Fibroblast of skin of scalp (primary cell): ENCODE measurements around the gene INHBC.
"Not testable (repeated sequence)": the region's sequence is repeated elsewhere in the genome, so short reads cannot be mapped to it uniquely, and the experiment has no call there.

Experiments
- DNase-seq: peaks from one replicate; pipeline ENCODE4 v3.0.0-alpha.2; 2013

Gene INHBC

DNA sequence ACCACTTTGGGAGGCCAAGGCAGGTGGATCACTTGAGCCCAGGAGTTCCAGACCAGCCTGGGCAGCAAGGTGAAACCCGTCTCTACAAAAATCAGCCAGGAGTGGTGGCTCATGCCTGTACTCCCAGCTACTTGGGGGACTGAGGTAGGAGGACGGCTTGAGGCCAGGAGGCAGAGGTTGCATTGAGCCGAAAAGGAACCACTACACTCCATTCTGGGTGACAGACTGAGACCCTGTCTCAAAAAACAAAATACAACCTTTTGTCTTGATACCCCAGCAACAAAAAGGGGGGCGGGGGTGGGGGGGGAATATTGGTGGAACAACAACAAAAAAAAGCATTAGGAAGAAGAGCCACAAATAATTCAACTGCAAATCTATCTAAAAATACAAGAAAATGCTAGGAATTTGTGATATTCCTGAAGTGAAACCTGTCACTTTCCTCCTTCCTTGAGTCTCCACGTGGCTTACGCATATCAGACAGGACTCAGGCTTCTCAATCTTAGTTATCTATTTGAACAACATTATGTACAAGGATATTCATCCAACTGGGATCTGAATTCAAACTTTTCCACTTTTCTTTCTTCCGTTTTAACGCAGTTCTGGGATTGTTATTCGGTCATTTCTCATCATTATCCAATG is 5.0 kb upstream of the INHBC start:
- DNase-seq, result peak; percentile 6

DNA sequence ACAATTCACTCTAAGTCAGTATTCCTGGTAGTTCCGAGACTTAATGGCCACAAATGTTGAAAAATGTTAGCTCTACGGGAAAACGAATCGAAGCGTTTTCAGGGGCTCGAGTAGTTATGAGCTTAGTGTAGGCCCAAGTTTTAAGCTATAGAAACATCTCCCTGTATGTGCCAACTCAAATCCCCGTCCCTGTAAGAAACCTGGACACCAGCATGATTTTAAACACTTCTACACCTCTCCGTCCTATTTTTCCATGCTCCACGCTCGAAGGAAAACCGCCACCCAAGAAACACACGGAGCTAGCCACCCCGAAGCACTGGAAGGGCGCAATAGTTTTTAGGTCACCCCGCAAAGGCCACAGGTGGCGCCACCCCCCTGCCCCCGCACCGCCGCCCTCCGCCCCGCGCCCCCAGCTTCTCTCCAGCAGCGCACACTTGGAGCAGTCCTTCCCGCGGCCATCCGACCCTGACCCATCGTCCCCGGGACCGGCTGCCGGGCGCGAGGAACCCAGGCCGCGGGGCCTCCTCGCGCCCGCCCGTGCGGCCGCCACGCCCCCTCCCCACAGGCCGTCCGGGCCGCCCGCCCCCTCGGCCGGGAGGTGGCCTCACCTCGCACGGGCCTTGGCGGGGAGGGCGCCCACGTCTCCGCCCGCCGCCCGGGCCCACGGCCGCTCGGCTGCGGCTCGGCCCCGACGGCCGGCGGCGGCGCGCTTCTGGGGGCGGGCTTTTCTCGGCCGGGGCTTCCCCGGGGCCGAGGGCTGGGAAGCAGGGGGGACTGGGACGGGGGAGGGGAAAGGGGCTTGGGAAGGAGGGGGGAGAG is 4.3 kb upstream of the INHBC start:
- DNase-seq, result peak; percentile 12

DNA sequence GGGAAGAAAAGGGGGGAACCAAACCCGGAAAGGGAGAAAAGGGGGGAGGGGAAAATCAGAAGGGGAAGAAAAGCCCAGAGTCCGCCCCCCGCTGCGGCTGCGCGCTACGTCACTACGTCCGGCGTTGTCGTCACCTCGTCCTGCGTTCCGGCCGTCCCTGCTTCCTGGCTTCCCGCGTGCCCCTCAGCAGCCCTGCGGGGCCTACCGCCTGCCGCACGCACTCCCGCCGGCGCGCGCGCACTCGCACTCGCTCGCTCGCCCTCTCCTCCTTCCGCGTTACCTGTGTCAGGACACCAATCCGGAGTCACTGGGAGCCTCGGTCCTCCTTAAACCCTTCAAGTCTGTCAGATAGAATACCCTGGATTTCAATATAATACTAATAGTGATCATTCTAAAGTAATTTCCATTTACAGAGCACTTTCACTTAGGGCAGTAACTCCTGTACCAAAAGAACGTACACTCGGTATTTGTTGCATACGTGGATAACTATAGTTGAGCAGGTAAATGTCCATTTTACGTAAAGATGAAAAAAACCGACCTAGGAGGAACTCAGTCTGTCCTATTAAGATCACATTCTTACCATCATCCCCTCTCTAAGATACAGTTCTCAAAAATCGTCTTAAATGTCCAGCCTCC is 3.5 kb upstream of the INHBC start, which contains the start of gene R3HDM2:
TSS of gene R3HDM2 (minus strand) at position 113 of the 636 bp plus-strand sequence. CDS start 120,615 bp downstream, outside the sequence.
- DNase-seq, result peak; percentile 94

DNA sequence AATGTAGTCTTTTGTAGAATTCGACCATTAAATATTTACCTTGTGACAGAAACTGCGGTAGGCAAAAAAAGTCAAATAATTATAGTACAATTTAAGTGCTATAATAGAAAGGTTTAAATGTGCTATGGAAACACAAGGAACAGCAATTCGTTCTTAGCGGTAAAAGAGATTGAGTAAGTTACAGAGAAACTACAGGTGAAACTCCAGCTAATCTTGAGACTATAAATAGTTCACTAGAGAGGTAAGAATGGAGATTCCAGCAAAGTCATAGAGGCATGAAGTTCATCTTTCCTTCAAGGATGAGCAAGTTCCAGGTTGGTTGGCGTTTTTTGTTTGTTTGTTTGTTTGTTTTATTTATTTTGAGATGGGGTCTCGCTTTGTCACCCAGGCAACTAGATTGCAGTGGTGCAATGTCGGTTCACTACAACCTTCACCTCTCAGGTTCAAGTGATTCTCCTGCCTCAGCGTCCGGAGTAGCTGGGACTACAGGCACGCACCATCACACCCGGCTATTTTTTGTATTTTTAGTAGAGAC is 2.9 kb upstream of the INHBC start:
- no peak for DNase-seq

DNA sequence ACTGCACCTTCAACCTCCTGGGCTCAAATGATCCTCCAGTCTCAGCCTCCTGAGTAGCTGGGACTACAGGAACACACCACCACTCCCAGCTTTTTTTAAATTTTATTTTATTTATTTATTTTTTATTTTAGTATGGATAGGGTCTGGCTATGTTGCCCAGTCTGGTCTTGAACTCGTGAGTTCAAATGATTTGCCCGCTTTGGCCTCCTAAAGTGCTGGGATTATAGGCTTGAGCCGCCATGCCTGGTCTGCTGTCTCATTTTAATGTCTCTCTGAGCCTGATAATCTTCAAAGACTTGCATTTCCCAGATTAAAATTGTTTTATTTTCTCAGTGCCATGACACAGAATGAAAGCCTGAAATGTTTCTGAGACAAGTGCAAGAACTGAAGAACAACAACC is 1.2 kb upstream of the INHBC start:
- no peak for DNase-seq

DNA sequence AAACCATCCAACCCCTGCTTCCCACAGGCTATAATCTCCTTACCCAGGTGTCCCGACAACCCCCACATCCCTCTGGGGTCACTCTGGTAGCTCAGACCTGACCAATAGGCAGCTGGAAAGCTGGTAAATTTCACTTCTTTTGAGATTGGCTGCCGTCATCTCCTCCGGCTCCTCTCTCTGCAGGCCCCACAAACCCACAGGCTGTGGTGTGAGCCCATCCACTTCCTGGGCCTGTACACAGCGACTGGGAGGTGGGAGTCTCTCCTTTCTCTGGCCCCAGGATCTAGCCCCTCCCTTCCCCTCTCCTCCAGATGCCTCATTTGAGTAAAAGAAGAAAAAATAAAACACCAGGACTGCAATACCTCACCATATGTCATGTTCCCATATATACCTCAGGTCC is 709 bp downstream of the INHBC start:
- no peak for DNase-seq

DNA sequence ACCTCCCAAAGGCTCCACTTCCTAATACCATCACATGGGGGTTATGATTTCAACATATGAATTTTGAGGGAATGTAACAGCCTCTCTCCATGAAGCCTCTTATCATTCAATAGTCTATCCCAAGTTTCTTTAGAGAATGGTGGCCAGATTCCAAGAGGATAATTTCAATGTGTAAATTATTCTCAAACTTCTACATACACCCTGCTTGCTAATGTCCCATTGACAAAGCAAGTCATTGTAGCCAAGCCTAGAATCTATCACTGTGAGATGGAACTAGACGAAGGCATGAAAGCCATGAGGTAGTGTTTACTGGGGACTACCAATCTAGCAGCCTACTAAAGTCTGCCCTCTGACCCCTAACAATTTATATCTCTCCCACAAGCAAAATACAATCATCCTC is 3.8 kb downstream of the INHBC start:
- DNase-seq, result no peak

DNA sequence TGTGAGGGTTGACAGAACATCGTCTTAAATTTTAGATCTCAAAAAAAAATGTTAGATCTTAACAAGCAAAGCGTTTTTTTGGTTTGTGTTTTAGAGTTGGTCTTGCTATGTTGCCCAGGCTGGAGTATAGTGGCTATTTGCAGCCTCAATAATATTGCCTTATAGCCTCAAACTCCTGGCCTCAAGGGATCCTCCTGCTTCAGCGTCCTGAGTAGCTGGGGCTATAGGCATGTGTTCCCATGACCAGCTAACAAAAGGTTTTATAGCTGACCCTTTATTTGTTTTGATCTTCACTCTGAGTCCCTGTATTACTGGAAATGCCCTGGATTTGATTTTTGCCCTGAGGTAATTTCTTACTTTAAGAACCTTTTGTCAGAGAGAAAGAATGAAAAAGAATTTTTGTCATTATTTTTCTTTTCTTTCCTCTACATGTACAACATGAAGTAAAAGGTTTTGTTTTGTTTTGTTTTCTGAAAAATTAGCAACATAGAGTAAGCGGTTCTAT is 5.2 kb downstream of the INHBC start:
- no peak for DNase-seq

DNA sequence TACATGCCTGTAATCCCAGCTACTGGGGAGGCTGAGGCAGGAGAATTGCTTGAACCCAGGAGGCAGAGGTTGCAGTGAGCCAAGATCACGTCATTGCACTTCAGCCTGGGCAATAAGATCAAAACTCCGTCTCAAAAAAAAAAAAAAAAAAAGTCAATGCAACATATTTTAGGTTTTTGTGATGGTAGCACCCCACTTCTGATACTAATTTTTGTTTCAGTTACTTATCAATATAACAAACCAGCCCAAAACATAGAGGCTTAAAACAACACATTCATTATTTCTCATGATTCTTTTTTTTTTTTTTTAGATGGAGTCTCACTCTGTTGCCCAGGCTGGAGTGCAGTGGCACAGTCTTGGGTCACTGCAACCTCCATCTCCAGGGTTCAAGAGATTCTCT is 6.8 kb downstream of the INHBC start:
- DNase-seq, result not testable (repeated sequence)

DNA sequence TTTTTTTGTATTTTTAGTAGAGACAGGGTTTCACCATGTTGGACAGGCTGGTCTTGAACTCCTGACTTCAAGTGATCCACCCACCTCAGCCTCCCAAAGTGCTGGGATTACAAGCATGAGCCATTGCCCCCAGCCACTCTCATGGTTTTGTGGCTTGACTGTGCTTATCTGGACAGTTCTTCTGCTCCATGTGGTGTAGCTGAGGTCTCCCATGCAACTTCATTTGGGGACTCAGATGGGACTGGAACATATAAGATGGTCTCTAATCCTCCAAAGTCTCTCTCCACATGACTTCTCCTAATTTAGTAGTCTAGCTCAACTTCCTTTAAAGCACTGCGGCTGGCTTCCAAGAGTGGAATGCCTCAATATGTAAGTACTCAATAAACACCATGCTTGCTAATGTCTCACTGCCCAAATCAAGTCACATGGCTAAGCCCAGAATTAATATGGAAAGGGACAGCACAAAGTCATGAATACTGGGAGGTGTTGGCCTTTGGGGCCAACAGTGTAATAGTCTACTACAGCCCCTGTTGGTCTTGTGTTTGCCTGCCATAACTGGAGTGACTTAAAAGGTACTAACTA is 7.4 kb downstream of the INHBC start:
- DNase-seq, result peak; percentile 31

DNA sequence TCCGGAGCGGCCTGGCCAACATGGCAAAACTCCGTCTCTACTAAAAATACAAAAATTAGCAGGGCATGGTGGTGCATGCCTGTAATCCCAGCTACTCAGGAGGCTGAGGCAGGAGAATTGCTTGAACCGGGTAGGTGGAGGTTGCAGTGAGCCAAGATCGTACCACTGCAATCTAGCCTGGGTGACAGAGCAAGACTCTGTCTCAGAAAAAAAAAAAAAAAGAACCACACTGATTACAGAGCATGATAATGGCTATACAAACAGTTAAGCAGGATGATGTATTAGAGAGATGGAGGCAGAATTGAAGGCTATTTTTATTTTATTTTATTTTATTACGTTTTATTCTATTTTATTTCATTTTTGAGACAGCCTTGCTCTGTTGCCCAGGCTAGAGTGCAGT is 9.8 kb downstream of the INHBC start:
- DNase-seq, result not testable (repeated sequence)

DNA sequence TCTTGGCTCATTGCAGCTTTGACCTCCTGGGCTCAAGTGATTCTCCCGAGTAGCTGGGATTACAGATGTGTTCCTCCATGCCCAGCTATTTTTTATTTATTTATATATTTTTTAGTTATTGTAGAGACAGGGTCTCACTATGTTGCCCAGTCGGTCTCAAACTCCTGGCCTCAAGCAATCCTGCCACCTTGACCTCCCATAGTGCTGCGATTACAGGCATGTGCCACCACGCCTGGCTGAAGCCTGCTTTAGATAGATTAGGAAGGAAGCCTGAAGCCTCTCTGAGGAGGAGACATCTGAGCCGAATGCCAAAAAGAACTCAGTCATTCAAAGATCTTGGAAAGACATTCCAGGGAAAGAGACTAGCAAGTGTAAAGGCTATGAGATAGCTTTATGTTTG is 10.2 kb downstream of the INHBC start:
- no peak for DNase-seq

DNA sequence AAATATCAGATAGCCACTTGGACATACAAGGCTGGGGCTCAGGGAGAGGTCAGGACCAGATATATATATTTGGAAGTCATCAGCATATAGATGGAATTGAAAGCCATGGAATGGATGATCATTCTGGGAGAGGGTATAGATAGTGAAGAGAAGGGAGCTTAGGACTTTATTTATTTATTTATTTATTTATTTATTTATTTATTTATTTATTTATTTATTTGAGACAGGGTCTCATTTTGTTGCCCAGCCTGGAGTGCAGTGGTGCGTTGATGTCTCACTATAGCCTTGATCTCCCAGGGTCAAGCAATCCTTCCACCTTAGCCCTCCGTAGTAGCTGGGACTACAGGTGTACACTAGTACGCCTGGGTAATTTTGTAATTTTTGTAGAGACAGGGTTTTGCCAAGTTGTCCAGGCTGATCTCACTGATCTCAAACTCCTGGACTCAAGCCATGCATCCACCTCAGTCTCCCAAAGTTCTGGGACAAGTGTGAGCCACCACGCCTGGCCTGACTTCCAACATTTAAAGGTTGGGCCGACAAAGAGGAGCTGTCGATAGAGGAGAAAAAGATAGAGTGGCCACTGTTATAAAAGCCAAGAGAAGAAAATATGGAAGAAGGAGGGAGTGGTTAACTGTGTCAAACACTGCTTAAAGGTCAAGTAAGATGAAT is 11.8 kb downstream of the INHBC start:
- no peak for DNase-seq

DNA sequence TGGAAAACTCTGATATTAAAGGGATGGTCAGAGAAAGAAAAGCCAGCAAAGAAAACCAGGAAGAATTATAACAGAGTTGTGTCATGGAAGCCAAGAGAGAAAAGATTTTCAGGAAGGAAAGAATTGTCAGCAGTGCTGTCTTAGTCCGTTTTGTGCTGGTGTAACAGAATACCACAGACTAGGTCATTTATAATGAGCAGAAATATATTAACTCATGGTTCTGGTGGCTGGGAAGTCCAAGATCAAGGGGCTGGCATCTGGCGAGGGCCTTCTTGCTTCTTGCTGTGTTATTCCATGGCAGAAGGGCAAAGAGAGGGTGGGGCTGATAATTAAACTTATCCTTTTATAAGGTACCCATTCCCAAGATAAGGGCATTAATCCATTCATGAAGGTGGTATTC is 14.1 kb downstream of the INHBC start:
- no peak for DNase-seq

DNA sequence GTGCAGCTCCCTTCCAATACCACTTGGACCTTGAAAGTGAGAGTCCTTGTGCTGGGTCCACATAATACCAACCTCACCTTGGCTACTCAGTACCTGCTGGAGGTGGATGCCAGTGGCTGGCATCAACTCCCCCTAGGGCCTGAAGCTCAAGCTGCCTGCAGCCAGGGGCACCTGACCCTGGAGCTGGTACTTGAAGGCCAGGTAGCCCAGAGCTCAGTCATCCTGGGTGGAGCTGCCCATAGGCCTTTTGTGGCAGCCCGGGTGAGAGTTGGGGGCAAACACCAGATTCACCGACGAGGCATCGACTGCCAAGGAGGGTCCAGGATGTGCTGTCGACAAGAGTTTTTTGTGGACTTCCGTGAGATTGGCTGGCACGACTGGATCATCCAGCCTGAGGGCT is 14.8 kb downstream of the INHBC start:
- DNase-seq, result no peak

DNA sequence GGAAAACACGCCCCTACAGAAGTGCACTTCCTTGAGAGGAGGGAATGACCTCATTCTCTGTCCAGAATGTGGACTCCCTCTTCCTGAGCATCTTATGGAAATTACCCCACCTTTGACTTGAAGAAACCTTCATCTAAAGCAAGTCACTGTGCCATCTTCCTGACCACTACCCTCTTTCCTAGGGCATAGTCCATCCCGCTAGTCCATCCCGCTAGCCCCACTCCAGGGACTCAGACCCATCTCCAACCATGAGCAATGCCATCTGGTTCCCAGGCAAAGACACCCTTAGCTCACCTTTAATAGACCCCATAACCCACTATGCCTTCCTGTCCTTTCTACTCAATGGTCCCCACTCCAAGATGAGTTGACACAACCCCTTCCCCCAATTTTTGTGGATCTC is 15.5 kb downstream of the INHBC start:
- DNase-seq, result no peak

DNA sequence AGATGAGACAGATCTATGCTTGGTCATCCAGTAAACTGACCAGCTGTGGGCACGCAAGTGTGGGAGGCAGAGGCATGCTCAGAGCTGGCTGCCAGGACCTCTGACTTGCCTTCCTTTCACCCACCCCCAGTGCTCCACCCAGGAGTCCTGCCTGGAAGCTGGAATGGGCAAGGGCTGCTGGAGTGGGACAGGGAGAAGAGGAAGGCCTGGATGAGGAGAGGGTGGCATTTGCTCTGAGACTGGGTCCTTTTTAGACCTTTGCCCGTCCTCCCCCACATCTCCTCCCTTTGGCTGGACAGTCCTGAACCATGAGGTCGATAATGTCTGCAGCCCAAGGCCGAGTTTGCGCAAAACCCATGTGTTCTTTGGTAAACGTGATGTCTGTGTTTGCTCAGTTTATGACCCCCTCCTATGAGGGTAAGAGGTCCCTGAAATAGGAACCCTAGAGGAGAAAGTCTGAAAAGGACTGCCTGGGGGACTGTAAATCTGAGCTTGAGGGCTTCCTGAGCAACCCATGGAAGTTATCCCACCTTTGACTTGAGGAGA is 16.7 kb downstream of the INHBC start:
- no peak for DNase-seq

DNA sequence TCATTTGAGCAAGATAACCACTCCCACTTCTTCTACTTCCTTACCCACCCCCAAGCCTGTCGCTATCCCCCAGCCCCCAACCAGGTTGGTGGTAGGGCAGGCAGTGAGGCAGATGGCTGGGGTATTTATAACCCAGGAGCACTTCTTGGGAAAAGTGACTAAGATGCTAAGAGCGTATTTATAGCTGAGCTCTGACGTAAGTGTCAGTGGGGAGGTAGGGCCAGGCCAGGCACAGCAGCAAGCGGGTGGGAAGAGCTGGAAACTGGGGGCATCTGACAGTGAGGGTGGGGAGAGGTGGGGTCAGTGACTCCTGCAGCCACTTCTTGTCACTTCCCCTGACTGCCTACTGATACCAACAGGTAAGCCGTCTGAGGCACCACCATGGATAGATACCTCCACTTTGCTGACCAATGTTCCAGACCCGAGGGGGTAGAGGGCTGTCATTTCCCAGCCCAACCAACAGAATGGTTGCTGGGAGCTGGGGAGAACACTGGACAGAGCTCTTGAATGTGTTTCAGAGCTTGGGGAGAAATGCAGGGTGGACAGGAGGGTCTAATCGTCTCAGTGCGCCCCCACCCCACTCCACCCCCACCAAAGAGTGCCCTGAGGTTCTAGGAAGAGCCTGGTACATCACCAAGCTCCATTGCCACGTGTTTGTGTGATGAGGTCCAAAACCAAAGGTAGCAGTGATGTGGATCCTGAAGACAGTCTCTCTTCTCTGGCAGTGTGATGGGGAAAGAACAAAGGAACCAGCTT is 17.8 kb downstream of the INHBC start:
- DNase-seq, result peak; percentile 89

DNA sequence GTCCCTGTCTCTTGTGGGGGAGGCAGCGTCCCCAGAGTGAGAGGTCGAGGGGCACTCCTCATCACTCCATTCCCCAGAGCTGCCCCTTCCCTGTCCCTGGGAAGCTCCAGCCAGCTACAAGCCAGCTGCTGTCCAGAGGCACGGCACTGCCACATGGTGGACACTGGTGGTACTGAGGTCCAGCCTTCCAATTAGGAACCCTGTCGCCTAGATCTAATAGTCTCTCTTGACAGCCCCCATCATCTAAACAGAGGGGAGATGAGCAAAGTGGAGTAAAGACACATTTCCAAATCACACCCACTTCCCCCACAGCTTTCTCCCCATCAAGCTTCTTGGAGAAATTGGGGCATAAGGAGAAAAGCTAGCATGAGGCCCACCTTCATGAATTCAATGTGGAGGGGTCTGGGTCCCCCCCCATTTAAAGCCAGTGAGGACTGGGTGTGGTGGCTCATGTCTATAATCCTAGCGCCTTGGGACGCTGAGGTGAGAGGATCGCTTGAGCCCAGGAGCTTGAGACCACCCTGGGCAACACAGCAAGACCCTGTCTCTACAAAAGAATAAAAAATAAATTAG is 18.4 kb downstream of the INHBC start:
- peak; percentile 84 for DNase-seq

DNA sequence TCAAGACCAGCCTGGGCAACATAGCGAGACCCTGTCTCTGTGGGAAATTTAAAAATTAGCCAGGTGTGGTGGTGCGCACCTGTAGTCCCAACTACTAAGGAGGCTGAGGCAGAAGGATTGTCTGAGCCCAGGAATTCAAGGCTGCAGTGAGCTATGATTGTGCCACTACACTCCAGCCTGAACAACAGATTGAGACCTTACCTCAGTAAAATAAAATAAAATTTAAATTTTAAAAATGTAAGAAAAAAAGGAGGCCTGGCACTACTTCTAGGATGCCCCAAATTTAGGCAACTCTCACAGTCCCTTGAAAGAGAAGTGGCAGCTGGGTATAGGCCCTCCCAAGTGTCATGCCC is 19.6 kb downstream of the INHBC start:
- no peak for DNase-seq
